Fibroblast of skin of right quadriceps (primary cell): ENCODE measurements around the gene ATP2B3.

ENCODE experiments used
- DNase-seq: peaks from one replicate; pipeline ENCODE4 v3.0.0-alpha.2; 2013

ATP2B3 gene

GRCh38 chrX:153539171-153539978 is 21.9 kb downstream of the ATP2B3 start:
- peak; percentile 34 for DNase-seq

- DNase-seq = no peak
These were observed 22.5 kb downstream of the ATP2B3 start for GRCh38 chrX:153539979-153540358.

GRCh38 chrX:153544727-153545126 is 27.3 kb downstream of the ATP2B3 start:
- DNase-seq = no peak

GRCh38 chrX:153546386-153546785 is 28.9 kb downstream of the ATP2B3 start:
- no peak for DNase-seq

- DNase-seq = no peak
These were observed 29.8 kb downstream of the ATP2B3 start for GRCh38 chrX:153547195-153547594.

GRCh38 chrX:153549231-153549630 is 31.8 kb downstream of the ATP2B3 start:
- no peak for DNase-seq

GRCh38 chrX:153549807-153550206 is 32.4 kb downstream of the ATP2B3 start:
- DNase-seq = no peak

- peak; percentile 44 for DNase-seq
These were observed 33.7 kb downstream of the ATP2B3 start for GRCh38 chrX:153551135-153551534.

- peak; percentile 20 for DNase-seq
These were observed 37.2 kb downstream of the ATP2B3 start for GRCh38 chrX:153554519-153555167.

GRCh38 chrX:153556767-153557166 is 39.3 kb downstream of the ATP2B3 start:
- DNase-seq = no peak

GRCh38 chrX:153557618-153558355 is 40.3 kb downstream of the ATP2B3 start:
- no peak for DNase-seq

GRCh38 chrX:153560000-153560399 is 42.6 kb downstream of the ATP2B3 start:
- no peak for DNase-seq

GRCh38 chrX:153560466-153560865 is 43.0 kb downstream of the ATP2B3 start:
- no peak for DNase-seq

GRCh38 chrX:153561337-153561736 is 43.9 kb downstream of the ATP2B3 start:
- DNase-seq = no peak

- no peak for DNase-seq
These were observed 45.1 kb downstream of the ATP2B3 start for GRCh38 chrX:153562546-153562945.

- no peak for DNase-seq
These were observed 46.7 kb downstream of the ATP2B3 start for GRCh38 chrX:153564047-153564606.

- DNase-seq = no peak
These were observed 48.6 kb downstream of the ATP2B3 start for GRCh38 chrX:153565996-153566580.

GRCh38 chrX:153568451-153569011 is 51.1 kb downstream of the ATP2B3 start:
- no peak for DNase-seq

- DNase-seq = no peak
These were observed 52.0 kb downstream of the ATP2B3 start for GRCh38 chrX:153569475-153569874.

GRCh38 chrX:153571534-153571908 is 54.1 kb downstream of the ATP2B3 start:
- no peak for DNase-seq

- no peak for DNase-seq
These were observed 55.2 kb downstream of the ATP2B3 start for GRCh38 chrX:153572601-153573000.

- no peak for DNase-seq
These were observed 56.5 kb downstream of the ATP2B3 start for GRCh38 chrX:153573984-153574383.
